CD4-positive, CD25-positive, alpha-beta regulatory T cell (primary cell): ENCODE results near the gene MAPRE2. TPM values are rescaled to one million over a fixed set of nuclear protein-coding genes. Genes with fewer than 3 reads are reported as not detected.

Experiments
- ATAC-seq, 2 donors: fragments of 150-1000 bp; cut with Tn5 transposase; one replicate each; pipeline ENCODE4 v1.10.0; 2021; ENCODE audit warnings: low read depth in 2 of 2, moderate number of reproducible peaks in 2 of 2, moderate library complexity in 1 of 2
- DNase-seq, 3 donors: peaks; one replicate each; pipeline versions ENCODE4 v3.0.0 to v3.0.0-alpha.2; 2012 to 2022; ENCODE audit warnings: mixed read lengths in 1 of 3
- H3K27ac ChIP-seq: one replicate; pipeline ENCODE4 v1.7.0; 2013; ENCODE audit warnings: mild to moderate bottlenecking, low read length; ENCODE audit not compliant: insufficient read depth, poor library complexity, severe bottlenecking
- H3K27me3 ChIP-seq: one replicate; pipeline ENCODE4 v1.7.0; 2013; ENCODE audit warnings: low read length; ENCODE audit not compliant: control insufficient read depth, insufficient read depth
- H3K36me3 ChIP-seq: one replicate; pipeline ENCODE4 v1.7.0; 2013; ENCODE audit warnings: mild to moderate bottlenecking, low read length, moderate library complexity; ENCODE audit not compliant: control insufficient read depth, insufficient read depth
- H3K4me1 ChIP-seq: 2 replicates; pipeline ENCODE4 v1.7.0; 2013; ENCODE audit warnings: mild to moderate bottlenecking, low read length; ENCODE audit not compliant: insufficient read depth, control insufficient read depth, poor library complexity, severe bottlenecking
- H3K4me3 ChIP-seq: one replicate; pipeline ENCODE4 v1.7.0; 2013; ENCODE audit warnings: low read depth, mild to moderate bottlenecking, low read length, moderate library complexity
- H3K9me3 ChIP-seq, 2 experiments: 1 replicate in 1 of 2; 2 replicates in 1 of 2; pipeline ENCODE4 v1.7.0; 2013; ENCODE audit warnings: low read length in 2 of 2, mild to moderate bottlenecking in 1 of 2, moderate library complexity in 1 of 2; ENCODE audit not compliant: control insufficient read depth in 2 of 2
- H3K27ac Mint-ChIP-seq, 3 donors: one replicate each; pipeline ENCODE4 v1.8.0; 2020 to 2022; ENCODE audit warnings: mild to moderate bottlenecking in 3 of 3, mixed read lengths in 3 of 3, moderate library complexity in 2 of 3
- H3K27me3 Mint-ChIP-seq: one replicate; pipeline ENCODE4 v1.8.0; 2022; ENCODE audit warnings: mild to moderate bottlenecking, mixed read lengths
- H3K36me3 Mint-ChIP-seq: one replicate; pipeline ENCODE4 v1.8.0; 2020; ENCODE audit warnings: mixed read lengths
- H3K4me1 Mint-ChIP-seq, 4 donors: one replicate each; pipeline ENCODE4 v1.8.0; 2020 to 2022; ENCODE audit warnings: mixed read lengths in 4 of 4, mild to moderate bottlenecking in 1 of 4
- H3K4me3 Mint-ChIP-seq, 4 donors: one replicate each; pipeline ENCODE4 v1.8.0; 2020 to 2022; ENCODE audit warnings: mild to moderate bottlenecking in 4 of 4, mixed read lengths in 4 of 4, moderate library complexity in 3 of 4
- H3K9me3 Mint-ChIP-seq, 7 donors: one replicate each; pipeline ENCODE4 v1.8.0; 2020 to 2022; ENCODE audit warnings: mixed read lengths in 7 of 7, mild to moderate bottlenecking in 3 of 7, moderate library complexity in 2 of 7
- polyA plus RNA-seq, 4 donors: library from polyadenylated mRNA; unstranded; fragments of 300-500 nt; fragmentation: Illumina TruSeq; gene quantifications; one replicate each; pipeline ENCODE4 v1.2.3, GENCODE V29; 2021
- total RNA-seq: library from RNA; stranded (reverse); gene quantifications from one replicate; pipeline ENCODE4 v1.2.3, GENCODE V29; 2022

The MAPRE2 gene
- total and polyA plus RNA-seq, 5 donors from 2014 or later = 62.2 to 82.5 (median 67.3) TPM

GRCh38 chr18:35002120-35002519 lies 39.1 kb upstream of the MAPRE2 start:
- Mint-ChIP-seq H3K4me3 (no peak overlapping the region), H3K36me3 (no peaks in the 10 kb centered on the region), H3K4me1 (no peaks in the 10 kb centered on the region), H3K9me3 (no peaks in the 10 kb centered on the region), H3K27ac (no peak overlapping the region), H3K27me3 (peaks cover 32% of the 10 kb centered on the region)
- no peak overlapping the region for H3K27ac ChIP-seq
- H3K9me3 ChIP-seq = no peaks in the 10 kb centered on the region
- H3K36me3 ChIP-seq = no peaks in the 10 kb centered on the region
- peaks cover 6% of the 10 kb centered on the region for H3K27me3 ChIP-seq
- DNase-seq (no peak), ATAC-seq (no peak)
- H3K4me3 ChIP-seq = no peak overlapping the region
- no peaks in the 10 kb centered on the region for H3K4me1 ChIP-seq

GRCh38 chr18:35005963-35006577 lies 35.1 kb upstream of the MAPRE2 start:
- DNase-seq (peak in 2 of 3 donors; percentile 62 to 70), ATAC-seq (peak; percentile 64 to 77)
- no peaks in the 10 kb centered on the region for H3K9me3 ChIP-seq
- Mint-ChIP-seq H3K4me3 (no peak overlapping the region), H3K9me3 (no peaks in the 10 kb centered on the region), H3K27ac (no peak overlapping the region), H3K36me3 (no peaks in the 10 kb centered on the region), H3K4me1 (no peaks in the 10 kb centered on the region), H3K27me3 (peaks cover 32% of the 10 kb centered on the region)
- H3K27me3 ChIP-seq = peaks cover 6% of the 10 kb centered on the region
- no peaks in the 10 kb centered on the region for H3K36me3 ChIP-seq
- no peak overlapping the region for H3K27ac ChIP-seq
- H3K4me1 ChIP-seq = no peaks in the 10 kb centered on the region
- no peak overlapping the region for H3K4me3 ChIP-seq

GRCh38 chr18:35010156-35010555 lies 31.1 kb upstream of the MAPRE2 start:
- Histone ChIP-seq H3K27me3 (peaks cover 19% of the 10 kb centered on the region), H3K4me1 (no peaks in the 10 kb centered on the region), H3K4me3 (no peak overlapping the region), H3K9me3 (no peaks in the 10 kb centered on the region), H3K27ac (no peak overlapping the region), H3K36me3 (no peaks in the 10 kb centered on the region)
- H3K27ac Mint-ChIP-seq = no peak overlapping the region
- no peaks in the 10 kb centered on the region for H3K4me1 Mint-ChIP-seq
- no peaks in the 10 kb centered on the region for H3K9me3 Mint-ChIP-seq
- no peak overlapping the region for H3K4me3 Mint-ChIP-seq
- DNase-seq (no peak), ATAC-seq (no peak)
- peaks cover 14% of the 10 kb centered on the region for H3K27me3 Mint-ChIP-seq
- H3K36me3 Mint-ChIP-seq = no peaks in the 10 kb centered on the region

- no peaks in the 10 kb centered on the region for H3K9me3 Mint-ChIP-seq
- no peak for ATAC-seq
Measured at GRCh38 chr18:35010993-35011392, 30.2 kb upstream of the MAPRE2 start.

DNA sequence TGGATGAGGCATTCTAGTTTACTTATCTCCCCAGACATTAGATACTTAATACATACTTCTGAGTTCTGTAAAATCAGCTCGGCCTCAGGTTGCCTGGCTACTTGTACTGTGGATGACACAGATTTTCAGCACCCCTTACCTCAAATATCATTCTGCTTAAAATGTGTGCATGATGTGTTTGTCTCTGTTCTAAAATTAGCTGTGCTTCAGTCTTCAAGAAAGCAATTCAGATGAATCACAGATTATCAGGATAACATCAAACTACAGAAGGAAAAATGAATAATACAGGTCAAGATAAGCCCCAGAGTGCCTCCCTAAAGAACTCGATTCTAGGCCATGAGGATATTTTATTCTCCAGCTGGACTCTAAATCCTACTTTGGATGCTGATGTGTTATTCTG lies 21.3 kb upstream of the MAPRE2 start:
- ATAC-seq (no peak), DNase-seq (no peak)
- H3K27ac Mint-ChIP-seq = no peak overlapping the region
- H3K9me3 Mint-ChIP-seq = no peaks in the 10 kb centered on the region
- H3K36me3 ChIP-seq = no peaks in the 10 kb centered on the region
- no peak overlapping the region for H3K4me3 ChIP-seq
- H3K27ac ChIP-seq = no peak overlapping the region
- H3K9me3 ChIP-seq = no peaks in the 10 kb centered on the region
- H3K27me3 ChIP-seq = peaks cover 30% of the 10 kb centered on the region
- H3K36me3 Mint-ChIP-seq = no peaks in the 10 kb centered on the region
- no peak overlapping the region for H3K4me3 Mint-ChIP-seq
- H3K4me1 Mint-ChIP-seq = no peaks in the 10 kb centered on the region
- no peaks in the 10 kb centered on the region for H3K4me1 ChIP-seq
- peaks cover 64% of the 10 kb centered on the region for H3K27me3 Mint-ChIP-seq

More at GRCh38 chr18:35010993-35011392, 30.2 kb upstream of the MAPRE2 start:
- Histone ChIP-seq H3K9me3 (no peaks in the 10 kb centered on the region), H3K4me1 (no peaks in the 10 kb centered on the region), H3K27ac (no peak overlapping the region), H3K36me3 (no peaks in the 10 kb centered on the region), H3K27me3 (peaks cover 21% of the 10 kb centered on the region), H3K4me3 (no peak overlapping the region)
- Mint-ChIP-seq H3K27ac (no peak overlapping the region), H3K27me3 (peaks cover 14% of the 10 kb centered on the region), H3K4me3 (no peak overlapping the region), H3K36me3 (no peaks in the 10 kb centered on the region), H3K4me1 (no peaks in the 10 kb centered on the region)
- DNase-seq = no peak

DNA sequence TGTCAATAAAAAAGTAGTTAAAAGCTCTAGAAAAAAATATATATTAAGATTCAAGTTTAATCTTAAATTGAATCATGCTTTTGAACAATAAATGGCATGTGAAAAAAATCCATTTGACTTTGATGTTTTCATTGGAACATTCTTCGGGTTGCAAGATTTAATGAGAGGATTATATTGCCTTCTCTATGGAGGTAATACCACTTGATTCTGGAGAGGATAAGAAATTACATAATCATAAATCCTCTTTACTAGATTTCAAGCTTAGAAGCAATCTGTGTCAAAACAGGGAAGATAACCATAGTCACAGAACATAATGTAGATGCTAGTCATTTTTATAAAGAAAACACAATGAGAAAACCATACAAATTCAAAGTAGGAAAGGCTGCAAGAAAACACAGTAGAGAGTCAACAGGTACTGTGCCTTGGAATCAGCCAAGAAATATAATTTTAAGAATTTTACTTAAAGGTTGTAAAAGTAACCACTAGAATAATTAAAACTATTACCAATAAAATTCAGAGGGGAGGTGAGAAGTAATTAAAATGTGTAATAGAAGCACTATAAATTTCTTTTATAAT lies 18.7 kb upstream of the MAPRE2 start:
- H3K36me3 Mint-ChIP-seq = no peaks in the 10 kb centered on the region
- H3K4me1 ChIP-seq = no peaks in the 10 kb centered on the region
- no peaks in the 10 kb centered on the region for H3K36me3 ChIP-seq
- H3K27ac Mint-ChIP-seq = no peak overlapping the region
- H3K27me3 ChIP-seq = peaks cover 22% of the 10 kb centered on the region
- H3K27ac ChIP-seq = no peak overlapping the region
- no peaks in the 10 kb centered on the region for H3K9me3 ChIP-seq
- H3K27me3 Mint-ChIP-seq = peaks cover 55% of the 10 kb centered on the region
- H3K4me3 Mint-ChIP-seq = no peak overlapping the region
- DNase-seq (no peak), ATAC-seq (no peak)
- H3K4me3 ChIP-seq = no peak overlapping the region
- H3K4me1 Mint-ChIP-seq = peaks cover 4 to 13% (median 5%) of the 10 kb centered on the region in 4 donors
- H3K9me3 Mint-ChIP-seq = no peaks in the 10 kb centered on the region

GRCh38 chr18:35024196-35024595 lies 17.0 kb upstream of the MAPRE2 start:
- no peak overlapping the region for H3K27ac ChIP-seq
- no peak overlapping the region for H3K4me3 Mint-ChIP-seq
- no peaks in the 10 kb centered on the region for H3K36me3 ChIP-seq
- no peaks in the 10 kb centered on the region for H3K9me3 ChIP-seq
- H3K4me1 ChIP-seq = peaks cover 1% of the 10 kb centered on the region
- ATAC-seq = no peak
- DNase-seq = no peak
- H3K27me3 Mint-ChIP-seq = peaks cover 38% of the 10 kb centered on the region
- peaks cover 16% of the 10 kb centered on the region for H3K27me3 ChIP-seq
- H3K36me3 Mint-ChIP-seq = no peaks in the 10 kb centered on the region
- H3K4me1 Mint-ChIP-seq = peaks cover 5 to 24% (median 7%) of the 10 kb centered on the region in 4 donors
- no peaks in the 10 kb centered on the region for H3K9me3 Mint-ChIP-seq
- H3K4me3 ChIP-seq = no peak overlapping the region
- H3K27ac Mint-ChIP-seq = no peak overlapping the region

- H3K4me3 ChIP-seq = no peak overlapping the region
- H3K9me3 ChIP-seq = no peaks in the 10 kb centered on the region
- Mint-ChIP-seq H3K36me3 (no peaks in the 10 kb centered on the region), H3K4me1 (peaks cover 13 to 32% (median 15%) of the 10 kb centered on the region in 4 donors), H3K27me3 (peaks cover 36% of the 10 kb centered on the region), H3K27ac (no peak overlapping the region), H3K9me3 (no peaks in the 10 kb centered on the region), H3K4me3 (no peak overlapping the region)
- ATAC-seq (no peak), DNase-seq (no peak)
- peaks cover 14% of the 10 kb centered on the region for H3K27me3 ChIP-seq
- no peaks in the 10 kb centered on the region for H3K36me3 ChIP-seq
- peaks cover 9% of the 10 kb centered on the region for H3K4me1 ChIP-seq
- no peak overlapping the region for H3K27ac ChIP-seq
Measured at GRCh38 chr18:35024965-35025364, 16.2 kb upstream of the MAPRE2 start.
